Lower leg skin (tissue), 4 donors: ENCODE measurements around the gene SEC24D. TPM values are rescaled to one million over a fixed set of nuclear protein-coding genes. Genes with fewer than 3 reads are reported as not detected.

Source experiments
- DNase-seq, 2 donors: peaks; one replicate each; pipeline ENCODE4 v3.0.0-alpha.2; 2019; ENCODE audit warnings: low spot score in 2 of 2
- H3K4me3 ChIP-seq: fragments of 200-600 bp; sonication (generic); 2 replicates; pipeline ENCODE4 v1.5.1; 2017; ENCODE audit warnings: mild to moderate bottlenecking, low read depth; ENCODE audit not compliant: poor library complexity, severe bottlenecking
- POLR2A ChIP-seq, 2 donors: fragments of 450-650 bp; IDR thresholded peaks; one replicate each; pipeline ENCODE4 v1.6.1; 2016 to 2017; ENCODE audit warnings: antibody characterized with exemption in 2 of 2, mild to moderate bottlenecking in 1 of 2, moderate library complexity in 1 of 2
- WGBS, 2 donors: methylation state at CpG; one replicate each; pipeline ENCODE4 v1.1.5; 2018; 5-methylcytosine and 5-hydroxymethylcytosine counted together
- intact Hi-C: fragments of 100-400 bp; cut with DNase I; formaldehyde crosslinking; loops from one replicate; pipeline ENCODE4 v1.15.0; 2023; ENCODE audit warnings: low total_unique reads
- total RNA-seq, 4 donors: library from RNA; depleted of rRNA; stranded (reverse); fragments of >200 nt; gene quantifications; one replicate each; pipeline ENCODE4 v1.1.0, GENCODE V29; 2016
- TF ChIP-seq, protein P1 (sequence below), 3 donors: fragments of 450-650 bp; IDR thresholded peaks; one replicate each; pipeline ENCODE4 v1.5.1; 2016; ENCODE audit warnings: antibody characterized with exemption in 3 of 3, mild to moderate bottlenecking in 3 of 3, moderate library complexity in 2 of 3

SEC24D gene
- total RNA-seq, 4 donors from 2014 or later, result 8.0 to 14.8 (median 12.9) TPM

- H3K4me3 ChIP-seq, result no peak overlapping the region
- TF ChIP-seq, protein P1, sequence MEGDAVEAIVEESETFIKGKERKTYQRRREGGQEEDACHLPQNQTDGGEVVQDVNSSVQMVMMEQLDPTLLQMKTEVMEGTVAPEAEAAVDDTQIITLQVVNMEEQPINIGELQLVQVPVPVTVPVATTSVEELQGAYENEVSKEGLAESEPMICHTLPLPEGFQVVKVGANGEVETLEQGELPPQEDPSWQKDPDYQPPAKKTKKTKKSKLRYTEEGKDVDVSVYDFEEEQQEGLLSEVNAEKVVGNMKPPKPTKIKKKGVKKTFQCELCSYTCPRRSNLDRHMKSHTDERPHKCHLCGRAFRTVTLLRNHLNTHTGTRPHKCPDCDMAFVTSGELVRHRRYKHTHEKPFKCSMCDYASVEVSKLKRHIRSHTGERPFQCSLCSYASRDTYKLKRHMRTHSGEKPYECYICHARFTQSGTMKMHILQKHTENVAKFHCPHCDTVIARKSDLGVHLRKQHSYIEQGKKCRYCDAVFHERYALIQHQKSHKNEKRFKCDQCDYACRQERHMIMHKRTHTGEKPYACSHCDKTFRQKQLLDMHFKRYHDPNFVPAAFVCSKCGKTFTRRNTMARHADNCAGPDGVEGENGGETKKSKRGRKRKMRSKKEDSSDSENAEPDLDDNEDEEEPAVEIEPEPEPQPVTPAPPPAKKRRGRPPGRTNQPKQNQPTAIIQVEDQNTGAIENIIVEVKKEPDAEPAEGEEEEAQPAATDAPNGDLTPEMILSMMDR (IDR thresholded peaks at IDR 0.05), result no peak
- no peak for TF ChIP-seq POLR2A (IDR thresholded peaks at IDR 0.05)
- intact Hi-C loops, result no loop called here
- 45 to 64% methylated on average over 3 of the region's 3 CpGs for WGBS, 2 donors
- DNase-seq, result no peak
Measured at GRCh38 chr4:118772767-118773428, 63.0 kb downstream of the SEC24D start.

GRCh38 chr4:118772081-118772766 is 63.7 kb downstream of the SEC24D start:
- H3K4me3 ChIP-seq, result no peak overlapping the region
- WGBS, 2 donors, result 30 to 34% methylated on average over 7 of the region's 7 CpGs
- TF ChIP-seq, protein P1 (IDR thresholded peaks at IDR 0.05), result no peak
- no peak for TF ChIP-seq POLR2A (IDR thresholded peaks at IDR 0.05)
- intact Hi-C loops, result no loop called here
- no peak for DNase-seq

GRCh38 chr4:118770741-118771187 is 65.2 kb downstream of the SEC24D start:
- 43 to 44% methylated on average over 2 of the region's 2 CpGs for WGBS, 2 donors
- TF ChIP-seq, protein P1 (IDR thresholded peaks at IDR 0.05), result no peak
- TF ChIP-seq POLR2A (IDR thresholded peaks at IDR 0.05), result no peak
- intact Hi-C loops, result no loop called here
- DNase-seq, result no peak
- H3K4me3 ChIP-seq, result no peak overlapping the region

DNA sequence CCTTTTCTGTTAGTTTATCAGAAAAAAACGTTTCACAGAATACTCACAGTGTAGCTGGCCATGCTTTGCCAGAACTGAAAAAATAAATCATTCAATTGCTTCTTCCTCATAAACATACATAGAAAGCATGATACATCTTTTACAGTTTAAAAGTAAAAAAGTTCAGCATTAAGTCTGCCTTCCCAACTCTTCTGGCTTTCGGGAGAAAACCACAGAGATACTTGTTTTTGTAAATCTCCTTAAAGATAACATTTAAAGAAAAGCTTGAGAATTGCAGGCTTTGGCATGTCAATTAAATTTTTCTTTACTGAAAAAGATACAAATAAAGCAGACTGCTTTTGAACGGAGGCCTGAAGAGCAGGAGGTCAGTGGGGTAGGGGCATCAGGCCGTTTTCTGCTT is 66.8 kb downstream of the SEC24D start:
- TF ChIP-seq POLR2A (IDR thresholded peaks at IDR 0.05), result no peak
- TF ChIP-seq, protein P1 (IDR thresholded peaks at IDR 0.05), result no peak
- no peak for DNase-seq
- H3K4me3 ChIP-seq, result no peak overlapping the region
- intact Hi-C loops, result no loop called here
- 58 to 62% methylated on average over 4 of the region's 4 CpGs for WGBS, 2 donors

GRCh38 chr4:118767109-118767508 is 68.8 kb downstream of the SEC24D start:
- DNase-seq, result no peak

More at GRCh38 chr4:118767109-118767508, 68.8 kb downstream of the SEC24D start:
- TF ChIP-seq, protein P1 (IDR thresholded peaks at IDR 0.05), result no peak
- no peak for TF ChIP-seq POLR2A (IDR thresholded peaks at IDR 0.05)
- 93 to 95% methylated on average over 6 of the region's 6 CpGs for WGBS, 2 donors
- no peak overlapping the region for H3K4me3 ChIP-seq
- intact Hi-C loops, result no loop called here
